Measurements from ENCODE around the gene TMEM212. TPM values are rescaled to one million over a fixed set of nuclear protein-coding genes. Genes with fewer than 3 reads are reported as not detected.

The TMEM212 gene
- polyA plus RNA-seq, 1 experiment, result not detected

GRCh38 chr3:171809861-171810628 is 33.1 kb upstream of the TMEM212 start, which contains the start of gene PLD1:
Gene PLD1, minus strand, starts transcription at chr3:171810483. Its CDS starts 72,432 bp downstream, at chr3:171738051.
- POLR2A ChIA-PET, result interaction anchor here (0.6 to 1.3 kb wide), 7 partner anchors 15 to 901 kb away, joined by 3 to 7 read pairs (median 4); no protein-coding TSS in a partner anchor
- no peaks in the 10 kb centered on the region for H3K9me3 ChIP-seq (ENCODE audit: control insufficient read depth, insufficient read depth, low read length)
- H3K27me3 ChIP-seq (ENCODE audit: control insufficient read depth, insufficient read depth, low read length), result no peaks in the 10 kb centered on the region
- H3K27ac ChIP-seq (ENCODE audit: low read depth, low read length), result peak within 1 kb of the TSS; percentile 96
- peak; percentile 82 for DNase-seq (ENCODE audit: low read depth, low spot score)
- no peak for TF ChIP-seq CTCF (IDR thresholded peaks at IDR 0.05; ENCODE audit: low read depth, low read length)
- CTCF ChIA-PET, result interaction anchor here (1.3 kb wide), 1 partner anchor 19 kb away, joined by 6 read pairs; no protein-coding TSS in a partner anchor
- peak within 1 kb of the TSS; percentile 80 for H3K4me3 ChIP-seq (ENCODE audit: low read depth, low read length)

- Histone ChIP-seq H3K27me3 (ENCODE audit: control insufficient read depth, insufficient read depth, low read length) (no peaks in the 10 kb centered on the region), H3K4me3 (ENCODE audit: low read depth, low read length) (peak overlapping the region; percentile 80), H3K27ac (ENCODE audit: low read depth, low read length) (peak overlapping the region; percentile 96), H3K9me3 (ENCODE audit: control insufficient read depth, insufficient read depth, low read length) (no peaks in the 10 kb centered on the region)
- ChIA-PET POLR2A (interaction anchor here (0.6 to 1.3 kb wide), 6 partner anchors 14 to 902 kb away, joined by 3 to 7 read pairs (median 4); no protein-coding TSS in a partner anchor), CTCF (interaction anchor here (1.3 to 1.6 kb wide), 2 partner anchors 19 to 20 kb away, joined by 6 read pairs; no protein-coding TSS in a partner anchor)
- TF ChIP-seq CTCF (IDR thresholded peaks at IDR 0.05; ENCODE audit: low read depth, low read length), result no peak
- no peak for DNase-seq (ENCODE audit: low read depth, low spot score)
Observed at GRCh38 chr3:171810629-171811294, 32.4 kb upstream of the TMEM212 start.

- Histone ChIP-seq H3K27ac (ENCODE audit: low read depth, low read length) (peak overlapping the region; percentile 96), H3K27me3 (ENCODE audit: control insufficient read depth, insufficient read depth, low read length) (no peaks in the 10 kb centered on the region), H3K9me3 (ENCODE audit: control insufficient read depth, insufficient read depth, low read length) (no peaks in the 10 kb centered on the region), H3K4me3 (ENCODE audit: low read depth, low read length) (no peak overlapping the region)
- no peak for TF ChIP-seq CTCF (IDR thresholded peaks at IDR 0.05; ENCODE audit: low read depth, low read length)
- ChIA-PET CTCF (interaction anchor here (1.6 kb wide), 1 partner anchor 19 kb away, joined by 6 read pairs; no protein-coding TSS in a partner anchor), POLR2A (interaction anchor here (0.7 to 0.9 kb wide), 3 partner anchors 30 to 229 kb away, joined by 3 to 4 read pairs (median 3); no protein-coding TSS in a partner anchor)
- peak; percentile 91 for DNase-seq (ENCODE audit: low read depth, low spot score)
Observed at GRCh38 chr3:171811295-171811912, 31.7 kb upstream of the TMEM212 start.

GRCh38 chr3:171811913-171812335 is 31.2 kb upstream of the TMEM212 start:
- Histone ChIP-seq H3K27me3 (ENCODE audit: control insufficient read depth, insufficient read depth, low read length) (no peaks in the 10 kb centered on the region), H3K9me3 (ENCODE audit: control insufficient read depth, insufficient read depth, low read length) (no peaks in the 10 kb centered on the region), H3K4me3 (ENCODE audit: low read depth, low read length) (no peak overlapping the region), H3K27ac (ENCODE audit: low read depth, low read length) (peak overlapping the region; percentile 90)
- CTCF ChIA-PET, result interaction anchor here (1.6 kb wide), 1 partner anchor 19 kb away, joined by 6 read pairs; no protein-coding TSS in a partner anchor
- no peak for TF ChIP-seq CTCF (IDR thresholded peaks at IDR 0.05; ENCODE audit: low read depth, low read length)
- no peak for DNase-seq (ENCODE audit: low read depth, low spot score)
- POLR2A ChIA-PET, result interaction anchor here (0.7 to 0.9 kb wide), 3 partner anchors 30 to 229 kb away, joined by 3 to 4 read pairs (median 3); no protein-coding TSS in a partner anchor
